Measurements from ENCODE around the gene HECTD4. TPM values are rescaled to one million over a fixed set of nuclear protein-coding genes. Genes with fewer than 3 reads are reported as not detected.
"Not testable (repeated sequence)": the region's sequence is repeated elsewhere in the genome, so short reads cannot be mapped to it uniquely, and the experiment has no call there.

The HECTD4 gene
- total RNA-seq, 2 experiments from 2014 or later, result 34.5 to 62.4 TPM

GRCh38 chr12:112349431-112349830 lies 32.8 kb downstream of the HECTD4 start:
- Histone ChIP-seq H3K4me1 (ENCODE audit: insufficient read depth, low read length, poor library complexity, severe bottlenecking) (no peaks in the 10 kb centered on the region), H3K27ac (ENCODE audit: low read depth, low read length, poor library complexity, severe bottlenecking) (no peak overlapping the region), H3K79me2 (ENCODE audit: insufficient read depth, low read depth, low read length) (0 out of 2 replicates have a peak, but pooled peaks cover 5% of the 10 kb centered on the region), H4K20me1 (ENCODE audit: insufficient read depth, low read length) (0 out of 2 replicates have a peak, but pooled peaks cover 5% of the 10 kb centered on the region), H2AFZ (ENCODE audit: low read length) (no peak overlapping the region), H3K9me3 (ENCODE audit: low read length) (no peaks in the 10 kb centered on the region), H3K9me2 (ENCODE audit: insufficient read depth, low read length) (no peaks in the 10 kb centered on the region), H3K36me3 (ENCODE audit: insufficient read depth, low read length) (no peaks in the 10 kb centered on the region), H3K4me2 (ENCODE audit: low read length) (no peak overlapping the region), H3K4me3 (ENCODE audit: low read depth, low read length, poor library complexity, severe bottlenecking) (no peak overlapping the region)
- POLR2A ChIA-PET, result interaction anchor here (0.7 kb wide), 2 partner anchors 30 to 514 kb away, joined by 3 to 4 read pairs; no protein-coding TSS in a partner anchor
- no TSS peak for BruUV-seq (replicated peaks)
- intact Hi-C loops (cut with micrococcal nuclease; ENCODE audit: unreplicated experiment), result no loop called here
- DNase-seq (ENCODE audit: low spot score), result no peak
- TF ChIP-seq EZH2phosphoT487 (IDR thresholded peaks at IDR 0.05; ENCODE audit: borderline replicate concordance, low read depth, low read length), result no peak
- no peak for TF ChIP-seq CTCF (conservative IDR thresholded peaks at IDR 0.05; ENCODE audit: low read length)
- CTCF ChIA-PET (ENCODE audit: unreplicated experiment), result no interaction called here

GRCh38 chr12:112348926-112349325 lies 33.3 kb downstream of the HECTD4 start:
- CTCF ChIA-PET (ENCODE audit: unreplicated experiment); intact Hi-C loops (cut with micrococcal nuclease; ENCODE audit: unreplicated experiment); H4K20me1 ChIP-seq (ENCODE audit: insufficient read depth, low read length); DNase-seq (ENCODE audit: low spot score); H3K4me2 ChIP-seq (ENCODE audit: low read length); H3K9me3 ChIP-seq (ENCODE audit: low read length); H3K79me2 ChIP-seq (ENCODE audit: insufficient read depth, low read depth, low read length); BruUV-seq (replicated peaks); H3K27ac ChIP-seq (ENCODE audit: low read depth, low read length, poor library complexity, severe bottlenecking); H2AFZ ChIP-seq (ENCODE audit: low read length); H3K4me3 ChIP-seq (ENCODE audit: low read depth, low read length, poor library complexity, severe bottlenecking); H3K36me3 ChIP-seq (ENCODE audit: insufficient read depth, low read length); H3K4me1 ChIP-seq (ENCODE audit: insufficient read depth, low read length, poor library complexity, severe bottlenecking); H3K9me2 ChIP-seq (ENCODE audit: insufficient read depth, low read length): not testable (repeated sequence)
- POLR2A ChIA-PET, result interaction anchor here (0.7 kb wide), 2 partner anchors 30 to 515 kb away, joined by 3 to 4 read pairs; no protein-coding TSS in a partner anchor

- ChIA-PET POLR2A (no interaction called here), CTCF (ENCODE audit: unreplicated experiment) (no interaction called here)
- intact Hi-C loops (cut with micrococcal nuclease; ENCODE audit: unreplicated experiment), result no loop called here
- H3K79me2 ChIP-seq (ENCODE audit: insufficient read depth, low read depth, low read length), result peaks cover 11% of the 10 kb centered on the region; the same call in 1 of the 2 replicates
- no peaks in the 10 kb centered on the region for H3K36me3 ChIP-seq (ENCODE audit: insufficient read depth, low read length)
- H3K4me1 ChIP-seq (ENCODE audit: insufficient read depth, low read length, poor library complexity, severe bottlenecking), result no peaks in the 10 kb centered on the region
- no peak overlapping the region for H3K27ac ChIP-seq (ENCODE audit: low read depth, low read length, poor library complexity, severe bottlenecking)
- DNase-seq (ENCODE audit: low spot score), result no peak
- TF ChIP-seq EZH2phosphoT487 (IDR thresholded peaks at IDR 0.05; ENCODE audit: borderline replicate concordance, low read depth, low read length) (no peak), CTCF (conservative IDR thresholded peaks at IDR 0.05; ENCODE audit: low read length) (no peak)
- BruUV-seq (replicated peaks), result no TSS peak
- H3K9me2 ChIP-seq (ENCODE audit: insufficient read depth, low read length), result no peaks in the 10 kb centered on the region
- no peaks in the 10 kb centered on the region for H3K9me3 ChIP-seq (ENCODE audit: low read length)
- H3K4me3 ChIP-seq (ENCODE audit: low read depth, low read length, poor library complexity, severe bottlenecking), result no peak overlapping the region
- no peak overlapping the region for H2AFZ ChIP-seq (ENCODE audit: low read length)
- no peak overlapping the region for H3K4me2 ChIP-seq (ENCODE audit: low read length)
- 0 out of 2 replicates have a peak, but pooled peaks cover 5% of the 10 kb centered on the region for H4K20me1 ChIP-seq (ENCODE audit: insufficient read depth, low read length)
Measured at GRCh38 chr12:112347581-112347982, 34.6 kb downstream of the HECTD4 start.
